ENCODE results near the gene HBG2.

Gene HBG2

DNA sequence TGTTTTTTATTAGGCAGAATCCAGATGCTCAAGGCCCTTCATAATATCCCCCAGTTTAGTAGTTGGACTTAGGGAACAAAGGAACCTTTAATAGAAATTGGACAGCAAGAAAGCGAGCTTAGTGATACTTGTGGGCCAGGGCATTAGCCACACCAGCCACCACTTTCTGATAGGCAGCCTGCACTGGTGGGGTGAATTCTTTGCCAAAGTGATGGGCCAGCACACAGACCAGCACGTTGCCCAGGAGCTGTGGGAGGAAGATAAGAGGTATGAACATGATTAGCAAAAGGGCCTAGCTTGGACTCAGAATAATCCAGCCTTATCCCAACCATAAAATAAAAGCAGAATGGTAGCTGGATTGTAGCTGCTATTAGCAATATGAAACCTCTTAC is 29.1 kb downstream of the HBG2 start:
- Histone ChIP-seq H3K4me1 (ENCODE audit: control insufficient read depth in 1 of 2, insufficient read depth in 2 of 2, low read length in 2 of 2) (no peaks in the 10 kb centered on the region), H3K4me3 (ENCODE audit: low read depth in 1 of 2, low read length in 2 of 2) (no peak overlapping the region), H3K27ac (ENCODE audit: low read length) (no peak overlapping the region), H3K36me3 (ENCODE audit: control insufficient read depth in 1 of 2, insufficient read depth in 2 of 2, low read length in 2 of 2) (no peaks in the 10 kb centered on the region), H3K27me3 (ENCODE audit: low read depth, low read length) (no peaks in the 10 kb centered on the region), H3K9me3 (ENCODE audit: control insufficient read depth in 1 of 2, low read length in 2 of 2) (no peaks in the 10 kb centered on the region)

DNA sequence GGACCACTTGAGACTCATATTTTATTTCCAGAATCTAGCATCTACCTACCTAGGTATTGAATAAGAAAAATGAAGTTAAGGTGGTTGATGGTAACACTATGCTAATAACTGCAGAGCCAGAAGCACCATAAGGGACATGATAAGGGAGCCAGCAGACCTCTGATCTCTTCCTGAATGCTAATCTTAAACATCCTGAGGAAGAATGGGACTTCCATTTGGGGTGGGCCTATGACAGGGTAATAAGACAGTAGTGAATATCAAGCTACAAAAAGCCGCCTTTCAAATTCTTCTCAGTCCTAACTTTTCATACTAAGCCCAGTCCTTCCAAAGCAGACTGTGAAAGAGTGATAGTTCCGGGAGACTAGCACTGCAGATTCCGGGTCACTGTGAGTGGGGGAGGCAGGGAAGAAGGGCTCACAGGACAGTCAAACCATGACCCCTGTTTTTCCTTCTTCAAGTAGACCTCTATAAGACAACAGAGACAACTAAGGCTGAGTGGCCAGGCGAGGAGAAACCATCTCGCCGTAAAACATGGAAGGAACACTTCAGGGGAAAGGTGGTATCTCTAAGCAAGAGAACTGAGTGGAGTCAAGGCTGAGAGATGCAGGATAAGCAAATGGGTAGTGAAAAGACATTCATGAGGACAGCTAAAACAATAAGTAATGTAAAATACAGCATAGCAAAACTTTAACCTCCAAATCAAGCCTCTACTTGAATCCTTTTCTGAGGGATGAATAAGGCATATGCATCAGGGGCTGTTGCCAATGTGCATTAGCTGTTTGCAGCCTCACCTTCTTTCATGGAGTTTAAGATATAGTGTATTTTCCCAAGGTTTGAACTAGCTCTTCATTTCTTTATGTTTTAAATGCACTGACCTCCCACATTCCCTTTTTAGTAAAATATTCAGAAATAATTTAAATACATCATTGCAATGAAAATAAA is 29.8 kb downstream of the HBG2 start:
- H3K4me1 ChIP-seq (ENCODE audit: control insufficient read depth in 1 of 2, insufficient read depth in 2 of 2, low read length in 2 of 2) = no peaks in the 10 kb centered on the region
- H3K4me3 ChIP-seq (ENCODE audit: low read depth in 1 of 2, low read length in 2 of 2) = no peak overlapping the region
- H3K27me3 ChIP-seq (ENCODE audit: low read depth, low read length) = no peaks in the 10 kb centered on the region
- H3K36me3 ChIP-seq (ENCODE audit: control insufficient read depth in 1 of 2, insufficient read depth in 2 of 2, low read length in 2 of 2) = no peaks in the 10 kb centered on the region
- no peaks in the 10 kb centered on the region for H3K9me3 ChIP-seq (ENCODE audit: control insufficient read depth in 1 of 2, low read length in 2 of 2)
- no peak overlapping the region for H3K27ac ChIP-seq (ENCODE audit: low read length)

- no peak overlapping the region for H3K4me3 ChIP-seq (ENCODE audit: low read depth in 1 of 2, low read length in 2 of 2)
- no peaks in the 10 kb centered on the region for H3K36me3 ChIP-seq (ENCODE audit: control insufficient read depth in 1 of 2, insufficient read depth in 2 of 2, low read length in 2 of 2)
- H3K27ac ChIP-seq (ENCODE audit: low read length) = no peak overlapping the region
- no peaks in the 10 kb centered on the region for H3K27me3 ChIP-seq (ENCODE audit: low read depth, low read length)
- no peaks in the 10 kb centered on the region for H3K4me1 ChIP-seq (ENCODE audit: control insufficient read depth in 1 of 2, insufficient read depth in 2 of 2, low read length in 2 of 2)
- H3K9me3 ChIP-seq (ENCODE audit: control insufficient read depth in 1 of 2, low read length in 2 of 2) = no peaks in the 10 kb centered on the region
Measured at GRCh38 chr11:5223686-5224085, 30.9 kb downstream of the HBG2 start.

- Histone ChIP-seq H3K4me3 (ENCODE audit: low read depth in 1 of 2, low read length in 2 of 2) (no peak overlapping the region), H3K9me3 (ENCODE audit: control insufficient read depth in 1 of 2, low read length in 2 of 2) (no peaks in the 10 kb centered on the region), H3K27ac (ENCODE audit: low read length) (no peak overlapping the region), H3K4me1 (ENCODE audit: control insufficient read depth in 1 of 2, insufficient read depth in 2 of 2, low read length in 2 of 2) (no peaks in the 10 kb centered on the region), H3K36me3 (ENCODE audit: control insufficient read depth in 1 of 2, insufficient read depth in 2 of 2, low read length in 2 of 2) (no peaks in the 10 kb centered on the region), H3K27me3 (ENCODE audit: low read depth, low read length) (no peaks in the 10 kb centered on the region)
Measured at GRCh38 chr11:5223146-5223545, 31.4 kb downstream of the HBG2 start.

DNA sequence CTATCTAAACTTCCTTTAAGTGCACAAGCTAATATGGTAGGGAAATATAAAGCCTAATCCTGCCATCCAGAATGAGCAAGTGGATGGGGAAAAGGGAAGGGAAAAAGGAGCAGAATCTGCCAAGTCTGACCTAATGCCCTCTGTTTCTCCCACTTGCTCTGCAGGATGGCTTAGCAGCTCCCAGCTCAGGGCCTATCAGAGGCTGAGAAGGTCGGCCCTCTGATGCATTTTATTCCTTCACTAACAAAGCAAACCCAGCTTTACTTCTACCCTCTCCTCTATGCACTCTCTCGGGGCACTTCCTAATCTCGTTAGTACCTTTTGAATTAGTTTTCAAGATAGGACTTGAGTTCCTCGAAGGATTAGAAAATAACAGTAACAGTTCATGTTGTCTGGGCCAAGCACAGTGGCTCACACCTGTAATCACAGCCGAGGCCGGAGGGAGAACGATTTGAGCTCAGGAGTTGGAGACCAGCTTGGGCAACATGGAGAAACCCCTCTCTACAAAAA is 44.1 kb downstream of the HBG2 start:
- Histone ChIP-seq H3K27me3 (ENCODE audit: low read depth, low read length) (no peaks in the 10 kb centered on the region), H3K27ac (ENCODE audit: low read length) (no peak overlapping the region), H3K4me1 (ENCODE audit: control insufficient read depth in 1 of 2, insufficient read depth in 2 of 2, low read length in 2 of 2) (no peaks in the 10 kb centered on the region), H3K4me3 (ENCODE audit: low read depth in 1 of 2, low read length in 2 of 2) (no peak overlapping the region), H3K36me3 (ENCODE audit: control insufficient read depth in 1 of 2, insufficient read depth in 2 of 2, low read length in 2 of 2) (no peaks in the 10 kb centered on the region), H3K9me3 (ENCODE audit: control insufficient read depth in 1 of 2, low read length in 2 of 2) (peaks cover 0 to 1% of the 10 kb centered on the region in 2 donors)

DNA sequence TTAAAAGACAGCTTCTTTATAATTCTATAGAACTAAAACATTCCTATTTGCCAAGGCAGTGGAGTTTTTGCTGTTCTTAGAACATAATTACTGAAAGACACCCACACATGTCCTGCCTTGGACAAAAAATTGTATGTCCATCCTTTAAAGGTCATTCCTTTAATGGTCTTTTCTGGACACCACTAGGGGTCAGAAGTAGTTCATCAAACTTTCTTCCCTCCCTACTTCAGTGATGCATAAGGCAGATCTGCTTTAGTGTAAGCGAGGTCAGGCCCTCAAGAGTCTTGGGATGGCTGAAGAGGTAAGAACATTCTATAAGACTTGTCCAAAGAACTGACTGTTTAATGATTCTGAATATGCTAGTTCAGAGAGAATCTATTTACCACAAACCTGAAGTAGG is 49.8 kb downstream of the HBG2 start:
- no peaks in the 10 kb centered on the region for H3K4me1 ChIP-seq (ENCODE audit: control insufficient read depth in 1 of 2, insufficient read depth in 2 of 2, low read length in 2 of 2)
- no peaks in the 10 kb centered on the region for H3K36me3 ChIP-seq (ENCODE audit: control insufficient read depth in 1 of 2, insufficient read depth in 2 of 2, low read length in 2 of 2)
- H3K9me3 ChIP-seq (ENCODE audit: control insufficient read depth in 1 of 2, low read length in 2 of 2) = no peaks in the 10 kb centered on the region
- no peak overlapping the region for H3K27ac ChIP-seq (ENCODE audit: low read length)
- H3K27me3 ChIP-seq (ENCODE audit: low read depth, low read length) = no peaks in the 10 kb centered on the region
- no peak overlapping the region for H3K4me3 ChIP-seq (ENCODE audit: low read depth in 1 of 2, low read length in 2 of 2)

- H3K4me3 ChIP-seq (ENCODE audit: low read depth in 1 of 2, low read length in 2 of 2) = no peak overlapping the region
- no peaks in the 10 kb centered on the region for H3K36me3 ChIP-seq (ENCODE audit: control insufficient read depth in 1 of 2, insufficient read depth in 2 of 2, low read length in 2 of 2)
- no peak overlapping the region for H3K27ac ChIP-seq (ENCODE audit: low read length)
- H3K4me1 ChIP-seq (ENCODE audit: control insufficient read depth in 1 of 2, insufficient read depth in 2 of 2, low read length in 2 of 2) = no peaks in the 10 kb centered on the region
- no peaks in the 10 kb centered on the region for H3K9me3 ChIP-seq (ENCODE audit: control insufficient read depth in 1 of 2, low read length in 2 of 2)
- no peaks in the 10 kb centered on the region for H3K27me3 ChIP-seq (ENCODE audit: low read depth, low read length)
Measured at GRCh38 chr11:5203366-5203765, 51.2 kb downstream of the HBG2 start.

All from muscle layer of duodenum (tissue), 2 donors.